BJ (cell line): ENCODE measurements around the gene MAP7. TPM values are rescaled to one million over a fixed set of nuclear protein-coding genes. Genes with fewer than 3 reads are reported as not detected.
A peak's percentile ranks its signal among the peaks of the same experiment; 100 is the strongest.

Experiments used
- CTCF ChIA-PET: fragments of 350-600 bp; formaldehyde crosslinking; extraction: SDS; loops from one replicate; lab custom pipeline; 2021; ENCODE audit warnings: antibody characterized with exemption, inconsistent platforms; lab: Yijun Ruan, JAX
- POLR2A ChIA-PET: fragments of 300-600 bp; sonication (Branson Sonifier 250); formaldehyde crosslinking; extraction: SDS; loops from one replicate; lab custom pipeline; 2021; ENCODE audit warnings: antibody characterized with exemption; lab: Charles Lee
- DNase-seq: peaks from one replicate; pipeline ENCODE4 v3.0.0-alpha.2; 2011; ENCODE audit warnings: low read depth
- H3K27me3 ChIP-seq: 2 replicates; pipeline ENCODE4 v1.6.0; 2011; ENCODE audit warnings: low read length; ENCODE audit not compliant: control insufficient read depth, insufficient read depth
- H3K36me3 ChIP-seq: 2 replicates; pipeline ENCODE4 v1.5.1; 2011; ENCODE audit warnings: low read length; ENCODE audit not compliant: control insufficient read depth, insufficient read depth
- H3K4me3 ChIP-seq: 2 replicates; pipeline ENCODE4 v1.5.1; 2011; ENCODE audit warnings: low read depth, mild to moderate bottlenecking, control low read depth, low read length
- polyA plus RNA-seq: library from polyadenylated mRNA; depleted of rRNA; stranded (reverse); fragments of >200 nt; gene quantifications from 2 replicates; pipeline ENCODE4 v1.2.3, GENCODE V29; 2011
- TF ChIP-seq, protein P1 (sequence below): IDR thresholded peaks from 2 replicates; pipeline ENCODE4 v1.5.1; 2011; ENCODE audit warnings: low read depth, mild to moderate bottlenecking, control low read depth, inconsistent platforms, low read length, moderate library complexity; ENCODE audit not compliant: insufficient read depth

The MAP7 gene
- polyA plus RNA-seq, 1 experiment: 0.45 TPM

DNA sequence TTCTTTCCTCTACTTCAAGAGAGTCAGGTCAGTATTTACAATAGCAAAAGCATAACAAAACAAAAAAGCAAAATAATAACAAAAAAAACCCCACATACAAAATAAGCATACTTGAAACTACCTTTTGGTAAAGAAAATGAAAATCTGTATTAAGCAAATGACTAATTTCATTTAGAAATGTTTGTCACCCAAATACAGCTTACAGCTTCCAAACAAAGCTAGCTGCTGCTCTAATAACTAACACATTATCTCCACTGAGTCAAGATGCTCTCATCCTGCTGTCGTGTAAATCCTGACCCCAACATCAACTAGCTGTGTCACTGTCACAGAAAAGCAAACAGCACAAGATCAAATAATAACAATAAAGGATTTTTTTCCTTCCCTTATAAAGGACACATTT is 21.7 kb downstream of the MAP7 start:
- POLR2A ChIA-PET: no interaction called here
- H3K27me3 ChIP-seq: no peaks in the 10 kb centered on the region
- CTCF ChIA-PET: interaction anchor here (1.4 kb wide), 1 partner anchor 22 kb away, joined by 3 read pairs; the partner anchor contains the start of gene MAP7
- H3K4me3 ChIP-seq: no peak overlapping the region
- no peaks in the 10 kb centered on the region for H3K36me3 ChIP-seq
- DNase-seq: no peak
- TF ChIP-seq, protein P1, sequence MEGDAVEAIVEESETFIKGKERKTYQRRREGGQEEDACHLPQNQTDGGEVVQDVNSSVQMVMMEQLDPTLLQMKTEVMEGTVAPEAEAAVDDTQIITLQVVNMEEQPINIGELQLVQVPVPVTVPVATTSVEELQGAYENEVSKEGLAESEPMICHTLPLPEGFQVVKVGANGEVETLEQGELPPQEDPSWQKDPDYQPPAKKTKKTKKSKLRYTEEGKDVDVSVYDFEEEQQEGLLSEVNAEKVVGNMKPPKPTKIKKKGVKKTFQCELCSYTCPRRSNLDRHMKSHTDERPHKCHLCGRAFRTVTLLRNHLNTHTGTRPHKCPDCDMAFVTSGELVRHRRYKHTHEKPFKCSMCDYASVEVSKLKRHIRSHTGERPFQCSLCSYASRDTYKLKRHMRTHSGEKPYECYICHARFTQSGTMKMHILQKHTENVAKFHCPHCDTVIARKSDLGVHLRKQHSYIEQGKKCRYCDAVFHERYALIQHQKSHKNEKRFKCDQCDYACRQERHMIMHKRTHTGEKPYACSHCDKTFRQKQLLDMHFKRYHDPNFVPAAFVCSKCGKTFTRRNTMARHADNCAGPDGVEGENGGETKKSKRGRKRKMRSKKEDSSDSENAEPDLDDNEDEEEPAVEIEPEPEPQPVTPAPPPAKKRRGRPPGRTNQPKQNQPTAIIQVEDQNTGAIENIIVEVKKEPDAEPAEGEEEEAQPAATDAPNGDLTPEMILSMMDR: no peak

DNA sequence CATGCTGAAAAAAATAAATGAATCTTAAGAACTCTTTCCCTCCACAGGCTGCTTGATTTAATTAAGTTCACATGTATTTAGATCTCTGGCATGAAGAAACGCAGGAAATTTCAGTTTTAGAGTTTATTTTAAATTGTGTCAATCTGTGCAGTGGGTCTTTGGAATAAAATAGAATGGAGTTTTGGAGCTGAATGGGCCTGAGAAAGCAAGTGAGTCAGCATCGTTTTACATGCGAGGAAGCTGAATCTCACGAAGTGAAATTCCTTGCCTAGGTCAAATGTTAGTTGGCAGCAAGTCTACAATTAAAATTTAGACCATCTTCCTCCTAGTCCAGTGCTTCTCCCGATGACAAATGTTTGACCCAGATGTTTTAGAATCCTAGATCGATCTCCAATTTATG is 22.4 kb downstream of the MAP7 start:
- DNase-seq: peak; percentile 0
- H3K36me3 ChIP-seq: no peaks in the 10 kb centered on the region

DNA sequence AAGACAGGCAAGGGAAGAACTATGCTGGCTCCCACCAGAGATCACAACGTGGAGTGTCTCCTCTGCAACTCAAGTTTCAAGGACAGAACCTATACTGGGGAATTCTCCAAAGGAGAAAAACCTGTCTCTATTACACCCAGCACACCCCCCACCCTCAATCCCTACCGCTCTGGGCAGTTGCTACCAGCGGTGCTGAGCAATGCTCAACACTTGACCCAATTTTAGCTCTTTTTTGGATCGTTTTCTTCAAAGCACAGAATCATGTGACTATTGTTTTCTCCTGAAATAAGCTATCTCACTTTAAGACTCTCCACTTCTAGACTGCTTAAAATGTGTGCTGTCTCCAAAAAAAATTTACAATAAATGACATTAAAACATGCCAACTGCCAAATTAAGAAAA is 23.3 kb downstream of the MAP7 start:
- ChIA-PET POLR2A (no interaction called here), CTCF (interaction anchor here (0.8 to 1.7 kb wide), 6 partner anchors 10 to 209 kb away, joined by 3 to 5 read pairs (median 4); no protein-coding TSS in a partner anchor)
- Histone ChIP-seq H3K4me3 (no peak overlapping the region), H3K27me3 (no peaks in the 10 kb centered on the region), H3K36me3 (no peaks in the 10 kb centered on the region)
- TF ChIP-seq, protein P1: no peak
- no peak for DNase-seq

More for the DNA sequence above, 22.4 kb downstream of the MAP7 start:
- TF ChIP-seq, protein P1: no peak
- CTCF ChIA-PET: interaction anchor here (1.7 kb wide), 1 partner anchor 11 kb away, joined by 4 read pairs; no protein-coding TSS in a partner anchor
- no peaks in the 10 kb centered on the region for H3K27me3 ChIP-seq
- POLR2A ChIA-PET: no interaction called here
- no peak overlapping the region for H3K4me3 ChIP-seq

DNA sequence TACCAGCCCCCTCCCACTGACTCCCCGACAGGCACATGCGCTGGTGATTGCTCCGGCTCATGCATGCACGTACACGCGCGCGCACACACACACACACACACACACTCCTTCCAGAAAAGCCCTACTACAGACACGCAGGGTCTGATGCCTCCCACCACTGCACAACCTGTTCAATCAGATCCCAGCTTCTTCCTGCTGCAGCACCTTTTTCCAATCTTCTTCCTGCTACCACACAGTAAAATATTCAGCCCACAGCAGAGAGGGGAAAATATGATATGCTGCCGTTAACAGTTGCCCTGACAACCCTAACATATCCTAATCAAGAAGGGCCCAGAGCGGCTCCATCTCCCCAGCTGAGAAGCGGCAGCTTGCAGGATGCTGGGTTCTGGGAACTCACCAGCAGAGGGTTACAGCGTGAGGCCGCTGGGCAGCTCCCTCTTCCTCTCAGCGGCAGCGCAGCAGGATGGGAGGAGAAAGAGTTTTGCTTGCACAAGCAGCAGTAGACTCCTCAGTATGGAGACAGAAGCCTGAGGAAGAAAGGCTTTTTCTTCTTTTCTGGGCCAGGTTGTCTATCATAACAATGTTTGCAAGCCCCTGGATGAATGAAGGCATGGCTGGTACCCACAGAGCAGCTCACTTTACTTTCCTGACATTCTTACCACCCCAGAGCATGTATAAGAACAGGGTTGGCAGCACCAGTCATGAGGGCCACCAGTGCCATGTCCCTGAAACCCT is 23.9 kb downstream of the MAP7 start:
- POLR2A ChIA-PET: interaction anchor here (0.5 to 0.7 kb wide), 2 partner anchors 264 to 1314 kb away, joined by 3 to 4 read pairs; no protein-coding TSS in a partner anchor
- Histone ChIP-seq H3K36me3 (no peaks in the 10 kb centered on the region), H3K27me3 (no peaks in the 10 kb centered on the region), H3K4me3 (no peak overlapping the region)
- CTCF ChIA-PET: interaction anchor here (0.6 to 1.7 kb wide), 11 partner anchors 9 to 208 kb away, joined by 3 to 5 read pairs (median 3); no protein-coding TSS in a partner anchor
- no peak for DNase-seq
- TF ChIP-seq, protein P1: peak; percentile 59

DNA sequence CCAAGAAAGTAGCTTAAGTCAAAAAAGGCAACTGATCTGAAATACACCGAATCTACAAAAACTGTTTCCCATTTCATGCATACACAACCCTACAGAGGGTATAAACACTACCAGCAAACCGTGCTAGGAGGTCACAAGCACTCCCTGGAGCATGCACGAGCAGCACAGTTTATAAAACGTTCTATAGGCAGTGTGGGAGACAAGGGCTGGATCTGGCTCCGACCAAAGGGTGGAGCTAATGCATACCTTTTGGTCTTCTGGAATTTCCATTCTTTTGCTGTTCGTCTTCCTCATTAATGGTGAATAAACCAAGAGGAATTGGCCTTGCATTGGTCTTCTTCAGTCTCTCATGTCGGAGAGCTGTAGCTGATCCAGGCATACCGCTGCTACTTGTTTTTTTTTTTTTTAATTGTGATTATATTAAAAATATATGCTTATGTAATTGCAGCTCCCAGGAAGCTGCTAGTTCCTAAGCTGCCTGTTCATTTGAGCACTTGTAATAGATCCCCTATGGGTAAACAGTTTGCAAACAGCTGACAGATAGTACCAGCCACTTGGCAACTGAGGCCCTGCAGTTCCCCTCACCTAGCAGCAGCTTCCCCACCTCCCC is 24.5 kb downstream of the MAP7 start:
- ChIA-PET POLR2A (interaction anchor here (0.5 to 0.7 kb wide), 2 partner anchors 265 to 1313 kb away, joined by 3 to 4 read pairs; no protein-coding TSS in a partner anchor), CTCF (interaction anchor here (0.6 to 1.3 kb wide), 7 partner anchors 15 to 92 kb away, joined by 3 to 4 read pairs (median 3); no protein-coding TSS in a partner anchor)
- TF ChIP-seq, protein P1: no peak
- DNase-seq: no peak
- no peaks in the 10 kb centered on the region for H3K36me3 ChIP-seq
- H3K4me3 ChIP-seq: no peak overlapping the region
- H3K27me3 ChIP-seq: no peaks in the 10 kb centered on the region
